GM18520 (cell line): ENCODE data around the gene DOCK8.

Source experiments
- ATAC-seq: cut with Tn5 transposase; IDR thresholded peaks from one replicate; pipeline ENCODE4 v1.9.1; 2021; ENCODE audit not compliant: unreplicated experiment

The DOCK8 gene

GRCh38 chr9:304519-305185 is 90.0 kb downstream of the DOCK8 start:
- no peak for ATAC-seq

GRCh38 chr9:306907-307306 is 92.2 kb downstream of the DOCK8 start:
- no peak for ATAC-seq

- ATAC-seq = no peak
These were observed 97.2 kb downstream of the DOCK8 start for GRCh38 chr9:311841-312240.

GRCh38 chr9:312596-313320 is 98.1 kb downstream of the DOCK8 start:
- ATAC-seq = no peak

GRCh38 chr9:316382-316965 is 101.8 kb downstream of the DOCK8 start:
- no peak for ATAC-seq

- ATAC-seq = no peak
These were observed 104.0 kb downstream of the DOCK8 start for GRCh38 chr9:318646-319045.

GRCh38 chr9:324971-325370 is 110.3 kb downstream of the DOCK8 start:
- no peak for ATAC-seq

- no peak for ATAC-seq
These were observed 112.0 kb downstream of the DOCK8 start for GRCh38 chr9:326667-327066.

- ATAC-seq = no peak
These were observed 113.8 kb downstream of the DOCK8 start for GRCh38 chr9:328453-328852.

- ATAC-seq = no peak
These were observed 116.5 kb downstream of the DOCK8 start for GRCh38 chr9:331197-331596.

GRCh38 chr9:335373-335772 is 120.7 kb downstream of the DOCK8 start:
- no peak for ATAC-seq

- ATAC-seq = no peak
These were observed 121.4 kb downstream of the DOCK8 start for GRCh38 chr9:336039-336438.

GRCh38 chr9:338602-339001 is 123.9 kb downstream of the DOCK8 start:
- no peak for ATAC-seq

GRCh38 chr9:341634-342421 is 127.2 kb downstream of the DOCK8 start:
- ATAC-seq = no peak

- ATAC-seq = no peak
These were observed 129.1 kb downstream of the DOCK8 start for GRCh38 chr9:343773-344172.

- ATAC-seq = no peak
These were observed 131.5 kb downstream of the DOCK8 start for GRCh38 chr9:346111-346571.

- no peak for ATAC-seq
These were observed 133.1 kb downstream of the DOCK8 start for GRCh38 chr9:347667-348292.

- no peak for ATAC-seq
These were observed 135.7 kb downstream of the DOCK8 start for GRCh38 chr9:350384-350783.

- no peak for ATAC-seq
These were observed 137.3 kb downstream of the DOCK8 start for GRCh38 chr9:351916-352315.

GRCh38 chr9:353077-353476 is 138.4 kb downstream of the DOCK8 start:
- ATAC-seq = no peak

- no peak for ATAC-seq
These were observed 139.8 kb downstream of the DOCK8 start for GRCh38 chr9:354453-354852.
